Measurements from ENCODE around the gene MAGI2. TPM values are rescaled to one million over a fixed set of nuclear protein-coding genes. Genes with fewer than 3 reads are reported as not detected.

MAGI2 gene
- total and polyA plus RNA-seq, 9 donors, result 7.1 to 20.4 (median 18.7) TPM

GRCh38 chr7:78024591-78024990 lies 1428.9 kb downstream of the MAGI2 start:
- Histone ChIP-seq H3K27ac (no peak overlapping the region), H3K4me3 (no peak overlapping the region), H3K36me3 (no peaks in the 10 kb centered on the region), H3K9me3 (no peaks in the 10 kb centered on the region), H3K4me1 (ENCODE audit: insufficient read depth) (peaks cover 2% of the 10 kb centered on the region), H3K27me3 (no peaks in the 10 kb centered on the region)
- TF ChIP-seq EP300 (IDR thresholded peaks at IDR 0.05) (no peak), POLR2A (IDR thresholded peaks at IDR 0.05) (no peak), CTCF (IDR thresholded peaks at IDR 0.05) (no peak)
- no peak for DNase-seq
- WGBS, 3 donors, result 78 to 82% (median 82%) methylated on average over 2 of the region's 2 CpGs
- intact Hi-C loops (cut with DNase I), result no loop called here

GRCh38 chr7:78023191-78023590 lies 1430.3 kb downstream of the MAGI2 start:
- H3K36me3 ChIP-seq, result no peaks in the 10 kb centered on the region
- H3K4me1 ChIP-seq (ENCODE audit: insufficient read depth), result peaks cover 2% of the 10 kb centered on the region
- no peak overlapping the region for H3K27ac ChIP-seq
- DNase-seq, result no peak
- TF ChIP-seq POLR2A (IDR thresholded peaks at IDR 0.05) (no peak), EP300 (IDR thresholded peaks at IDR 0.05) (no peak), CTCF (IDR thresholded peaks at IDR 0.05) (no peak)
- H3K4me3 ChIP-seq, result no peak overlapping the region
- intact Hi-C loops (cut with DNase I), result no loop called here
- H3K27me3 ChIP-seq, result no peaks in the 10 kb centered on the region
- 79 to 91% (median 89%) methylated on average over 4 of the region's 4 CpGs for whole genome bisulfite sequencing, 3 donors
- no peaks in the 10 kb centered on the region for H3K9me3 ChIP-seq

- Histone ChIP-seq H3K36me3 (no peaks in the 10 kb centered on the region), H3K4me1 (ENCODE audit: insufficient read depth) (peaks cover 5% of the 10 kb centered on the region), H3K27me3 (no peaks in the 10 kb centered on the region), H3K4me3 (no peak overlapping the region), H3K9me3 (no peaks in the 10 kb centered on the region), H3K27ac (no peak overlapping the region)
- WGBS, 3 donors, result 98% methylated on average over 1 of the region's 1 CpG
- no peak for DNase-seq
- no peak for TF ChIP-seq CTCF (IDR thresholded peaks at IDR 0.05)
- TF ChIP-seq POLR2A (IDR thresholded peaks at IDR 0.05), result no peak
- no peak for TF ChIP-seq EP300 (IDR thresholded peaks at IDR 0.05)
- intact Hi-C loops (cut with DNase I), result no loop called here
These were observed 1431.3 kb downstream of the MAGI2 start for GRCh38 chr7:78022165-78022564.

- TF ChIP-seq EP300 (IDR thresholded peaks at IDR 0.05) (no peak), POLR2A (IDR thresholded peaks at IDR 0.05) (no peak), CTCF (IDR thresholded peaks at IDR 0.05) (no peak)
- no peak overlapping the region for H3K4me3 ChIP-seq
- intact Hi-C loops (cut with DNase I), result no loop called here
These were observed 1432.6 kb downstream of the MAGI2 start for GRCh38 chr7:78020874-78021249.

More at GRCh38 chr7:78020874-78021249, 1432.6 kb downstream of the MAGI2 start:
- peak overlapping the region in 1 of 2 donors; percentile 99 for H3K27ac ChIP-seq
- DNase-seq, result no peak
- no peaks in the 10 kb centered on the region for H3K27me3 ChIP-seq
- H3K36me3 ChIP-seq, result no peaks in the 10 kb centered on the region
- H3K4me1 ChIP-seq (ENCODE audit: insufficient read depth), result peaks cover 5% of the 10 kb centered on the region
- no peaks in the 10 kb centered on the region for H3K9me3 ChIP-seq

Measured in ovary (tissue), 9 donors.